ENCODE data around the gene LRP1B.

Gene LRP1B

GRCh38 chr2:140869107-140869506, 1261.7 kb downstream of the LRP1B start:
- no peak for DNase-seq

DNA sequence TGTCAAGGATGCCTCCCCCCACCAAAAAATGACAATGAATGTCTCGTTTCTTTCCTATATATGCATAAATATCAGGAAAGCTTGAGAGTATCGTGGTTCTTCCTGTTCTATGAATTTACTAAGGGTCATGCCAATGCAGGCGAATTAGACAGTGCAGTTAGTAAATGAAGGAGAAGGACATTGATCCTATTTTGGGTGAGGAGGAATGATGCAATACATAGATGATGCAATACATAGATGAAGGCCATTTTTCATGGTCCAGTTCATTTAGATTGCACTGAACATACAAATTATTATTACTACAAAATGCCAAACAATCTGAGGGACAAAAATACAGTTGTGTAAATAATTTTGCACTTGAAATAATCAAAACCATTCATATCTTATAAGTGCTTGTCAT, 1265.0 kb downstream of the LRP1B start:
- no peak for DNase-seq

DNA sequence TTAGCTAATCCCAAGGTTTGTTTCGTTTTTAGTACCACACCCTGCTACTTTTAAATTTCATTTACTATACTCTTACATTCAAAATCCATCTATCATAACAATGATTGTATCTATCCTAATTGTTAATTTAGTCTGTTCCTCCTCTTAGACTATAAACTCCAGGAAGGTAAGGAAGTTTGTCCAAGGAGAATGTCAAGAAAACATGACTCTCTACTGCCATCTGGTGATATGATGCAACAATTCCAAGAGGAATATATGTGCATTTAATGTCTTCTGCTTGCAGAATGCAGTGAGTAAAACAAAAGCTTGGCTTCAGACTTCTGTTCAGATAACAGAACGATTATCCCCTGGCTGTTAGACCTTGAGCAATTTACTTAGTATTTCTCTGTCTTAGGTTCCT, 1267.1 kb downstream of the LRP1B start:
- DNase-seq = peak; percentile 20

DNA sequence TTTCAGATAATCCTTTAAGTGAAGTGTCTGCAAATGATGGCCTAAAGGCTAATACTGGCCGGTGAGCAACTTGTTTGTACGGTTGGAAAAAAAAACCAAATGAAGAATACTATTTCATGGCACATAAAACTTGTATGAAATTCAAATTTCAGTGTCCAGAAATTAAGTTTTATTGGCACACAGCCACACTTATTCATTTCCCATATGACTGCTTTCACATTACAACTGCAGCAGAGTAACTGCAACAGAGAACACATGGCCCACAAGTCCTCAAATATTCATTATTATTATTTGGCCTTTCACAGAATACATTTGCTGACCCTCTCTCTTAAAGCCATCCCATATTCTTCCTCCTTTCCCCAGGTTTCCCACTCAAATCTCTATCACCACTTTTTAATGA, 1268.6 kb downstream of the LRP1B start:
- DNase-seq = no peak

GRCh38 chr2:140861666-140862065, 1269.2 kb downstream of the LRP1B start:
- DNase-seq = no peak

- no peak for DNase-seq
Observed at GRCh38 chr2:140855471-140855870, 1275.3 kb downstream of the LRP1B start.

- no peak for DNase-seq
Observed at GRCh38 chr2:140851258-140851981, 1279.4 kb downstream of the LRP1B start.

GRCh38 chr2:140843186-140843585, 1287.6 kb downstream of the LRP1B start:
- no peak for DNase-seq

DNA sequence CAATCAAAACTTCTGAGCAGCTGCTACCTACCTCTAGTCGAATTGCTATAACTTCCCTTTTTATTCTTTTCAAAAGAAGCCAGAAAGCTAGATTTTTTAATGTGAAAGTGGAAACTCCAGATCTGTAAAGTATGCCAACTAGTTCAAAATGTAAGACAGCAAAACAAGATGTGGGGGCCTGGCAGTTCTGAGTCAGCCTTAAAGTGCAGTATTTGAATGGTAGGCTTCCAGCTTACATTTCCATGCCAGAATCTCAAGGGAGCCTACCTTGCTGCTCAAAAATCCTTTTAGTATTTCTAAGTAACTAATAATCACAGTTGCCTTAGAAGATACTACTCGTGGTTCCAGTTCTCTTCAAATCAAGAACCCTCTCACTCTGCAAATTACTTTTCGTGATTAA, 1288.7 kb downstream of the LRP1B start:
- no peak for DNase-seq

GRCh38 chr2:140841141-140841540, 1289.7 kb downstream of the LRP1B start:
- DNase-seq = no peak

DNA sequence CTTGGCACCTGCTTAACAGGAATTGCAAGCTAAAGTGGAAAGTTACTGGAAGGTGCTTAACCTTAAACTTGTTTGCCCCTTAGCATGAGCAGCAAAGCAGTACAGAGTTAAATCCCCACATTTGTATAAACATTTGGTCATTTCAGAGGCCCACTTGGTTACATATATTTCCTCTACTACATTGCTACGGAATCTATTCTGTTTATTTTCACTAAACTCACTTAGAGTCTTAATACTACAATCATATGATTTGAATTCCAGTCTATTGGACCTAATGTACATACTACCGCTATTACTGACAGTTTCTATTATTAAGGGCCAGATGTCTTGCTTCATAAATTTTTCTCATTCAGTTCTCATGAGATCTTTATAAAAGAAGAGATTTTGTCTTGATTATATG, 1294.0 kb downstream of the LRP1B start:
- DNase-seq = no peak

DNA sequence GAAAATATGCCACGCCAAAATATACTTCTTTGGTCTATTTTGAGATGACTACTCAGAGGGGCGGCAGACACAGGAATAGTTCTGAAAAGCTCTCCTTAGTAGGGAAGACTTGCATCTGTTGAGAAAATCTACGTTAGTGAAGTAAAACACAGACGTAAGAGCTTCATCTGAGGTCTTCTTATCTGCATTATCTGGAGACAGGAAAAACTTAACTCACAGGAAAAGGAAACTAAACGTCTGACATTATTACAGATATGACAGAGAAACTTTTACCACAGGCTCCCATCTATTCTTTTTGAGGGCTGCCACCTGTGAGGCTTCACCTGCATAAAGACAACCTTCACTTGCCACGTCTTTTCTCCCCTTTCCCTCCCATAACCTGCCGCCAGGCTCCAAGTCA, 1295.7 kb downstream of the LRP1B start:
- DNase-seq = no peak

- peak; percentile 11 for DNase-seq
Observed at GRCh38 chr2:140814141-140814540, 1316.7 kb downstream of the LRP1B start.

- no peak for DNase-seq
Observed at GRCh38 chr2:140808820-140809219, 1322.0 kb downstream of the LRP1B start.

GRCh38 chr2:140808211-140808610, 1322.6 kb downstream of the LRP1B start:
- no peak for DNase-seq

DNA sequence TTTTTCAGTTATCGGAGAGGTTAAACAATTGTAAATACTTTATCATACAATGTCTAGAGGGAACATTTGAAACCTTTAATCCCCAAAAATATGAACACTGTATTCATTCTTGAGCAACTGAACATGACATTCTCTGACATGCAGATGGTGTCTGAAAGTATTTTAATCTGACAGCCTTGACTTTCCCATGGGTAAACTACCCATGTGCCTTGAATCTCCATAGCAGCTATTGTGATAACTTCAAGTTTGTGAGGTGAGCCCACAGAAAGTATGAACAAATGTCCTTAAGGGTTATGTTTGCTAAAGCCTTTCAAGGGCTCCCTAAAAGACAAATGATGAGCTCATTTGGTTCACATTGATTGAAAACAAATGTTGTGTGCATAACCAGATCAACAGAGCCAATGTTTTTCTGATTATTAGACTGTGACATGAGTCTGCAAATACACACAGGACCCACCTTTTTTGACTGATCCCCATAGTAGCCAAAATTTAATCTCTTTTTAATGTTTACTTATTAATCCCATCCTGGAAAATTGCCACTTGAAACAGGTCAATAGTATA, 1326.0 kb downstream of the LRP1B start:
- no peak for DNase-seq

GRCh38 chr2:140801311-140801710, 1329.5 kb downstream of the LRP1B start:
- DNase-seq = no peak

DNA sequence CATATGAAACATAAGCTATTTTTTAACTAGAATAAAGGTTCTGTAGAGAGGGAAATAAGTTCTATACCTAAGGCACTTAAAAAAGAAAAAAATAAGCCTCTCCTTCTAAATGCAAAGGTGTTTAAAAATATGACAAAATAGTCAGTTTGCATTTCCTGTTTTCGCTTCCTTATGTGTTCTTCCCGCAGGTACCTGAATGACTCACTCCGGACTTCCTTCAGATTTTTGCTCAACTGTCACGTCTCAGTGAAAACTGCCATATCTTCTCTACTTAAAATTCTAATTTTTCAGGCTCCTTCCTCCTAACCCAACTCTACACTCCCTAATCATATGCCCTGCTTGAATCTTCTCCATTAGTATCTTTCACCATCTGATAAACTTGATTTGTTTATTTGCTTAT, 1333.1 kb downstream of the LRP1B start:
- DNase-seq = peak; percentile 26

GRCh38 chr2:140791802-140792201, 1339.0 kb downstream of the LRP1B start:
- no peak for DNase-seq

- no peak for DNase-seq
Observed at GRCh38 chr2:140786585-140786984, 1344.2 kb downstream of the LRP1B start.

- DNase-seq = no peak
Observed at GRCh38 chr2:140775411-140775810, 1355.4 kb downstream of the LRP1B start.

DNA sequence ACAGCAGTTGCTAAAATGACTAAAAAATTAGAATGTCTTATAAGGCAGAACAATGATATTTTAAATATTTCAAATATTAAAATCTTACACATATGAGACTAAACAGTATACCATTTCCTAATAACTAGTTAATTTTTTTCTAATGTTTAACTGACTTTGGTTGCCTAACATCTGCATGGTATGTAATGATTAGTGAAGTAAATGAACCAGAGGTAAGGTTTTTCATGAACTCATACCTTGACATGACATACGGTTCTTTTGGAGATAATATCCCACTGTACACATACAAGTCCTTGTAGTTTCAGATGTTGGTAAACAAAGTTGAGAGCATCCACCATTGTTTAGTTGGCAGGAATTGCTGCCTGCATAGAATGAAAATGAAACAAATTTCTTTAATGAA, 1360.2 kb downstream of the LRP1B start:
- no peak for DNase-seq

DNA sequence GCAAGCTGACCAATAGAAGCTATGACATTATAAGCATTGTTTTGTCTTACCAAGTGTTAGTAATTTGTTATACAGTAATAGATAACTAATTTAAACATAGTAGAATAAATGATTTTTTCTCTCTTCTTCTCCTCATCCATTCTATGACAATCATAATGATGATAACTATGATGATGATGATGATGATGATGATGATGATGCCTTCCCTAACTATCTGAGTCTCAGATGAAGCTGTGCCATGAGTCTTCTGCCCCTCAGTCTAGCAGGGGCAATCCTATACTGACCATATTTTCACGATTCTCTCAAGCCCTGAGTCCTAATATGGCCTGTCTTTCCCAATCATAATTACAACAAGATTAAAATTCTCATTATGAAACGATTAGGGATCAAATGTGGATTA, 1369.0 kb downstream of the LRP1B start:
- DNase-seq = no peak

GRCh38 chr2:140759426-140760156, 1371.2 kb downstream of the LRP1B start:
- no peak for DNase-seq
